HG02588 (cell line): Measurements from ENCODE around the gene REN.

Source experiments
- ATAC-seq: cut with Tn5 transposase; IDR thresholded peaks from one replicate; pipeline ENCODE4 v1.9.1; 2021; ENCODE audit warnings: mild to moderate bottlenecking, moderate library complexity; ENCODE audit not compliant: unreplicated experiment

The REN gene

GRCh38 chr1:204191456-204191855 is 25.3 kb upstream of the REN start:
- no peak for ATAC-seq

DNA sequence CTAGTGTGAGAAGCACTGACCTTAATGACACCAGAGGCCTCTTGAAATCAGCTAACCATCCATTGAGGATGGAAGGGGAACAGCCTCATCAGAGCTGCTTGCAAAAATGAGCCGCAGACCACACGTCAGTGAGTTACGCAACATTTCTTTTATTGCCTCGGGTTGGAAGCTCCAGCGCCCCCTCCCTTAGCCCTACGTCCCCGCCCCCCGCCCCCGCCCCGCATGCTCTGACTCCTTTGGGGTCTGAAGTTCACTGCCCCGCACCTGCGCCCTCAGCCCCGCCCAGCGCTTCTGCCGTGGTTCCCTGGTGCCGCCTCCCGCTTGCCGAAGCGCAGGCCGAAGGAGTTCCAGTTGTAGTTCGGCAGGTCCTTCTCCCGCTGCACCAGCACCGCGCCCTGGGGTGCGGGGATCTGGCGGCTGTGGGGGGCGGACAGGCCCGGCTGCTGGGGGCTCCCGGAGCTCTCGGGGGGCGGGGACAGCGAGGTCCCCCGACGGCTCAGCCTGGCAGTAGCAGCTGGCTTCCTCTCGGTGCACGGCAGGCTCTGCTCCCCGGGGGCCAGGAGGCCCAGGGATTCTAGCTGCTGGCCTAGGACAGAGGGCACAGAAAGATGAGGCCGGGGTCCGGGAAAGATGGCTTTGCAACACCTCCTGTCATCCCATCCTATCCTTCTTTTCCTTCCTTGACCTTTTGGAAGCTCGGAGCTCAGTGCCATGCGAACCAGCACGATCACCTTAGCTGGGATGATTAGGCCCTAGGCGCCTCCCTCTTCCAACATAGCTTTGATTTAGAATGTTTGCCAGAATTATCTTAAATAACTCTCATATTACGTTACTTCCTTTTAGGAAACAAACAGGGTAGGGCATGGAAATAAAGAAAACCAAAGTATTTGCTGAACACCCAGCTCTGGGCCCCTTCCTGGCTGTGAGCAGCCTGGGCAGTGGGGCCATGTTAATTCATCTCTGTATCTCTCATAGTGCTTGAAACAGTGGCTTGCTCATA is 24.4 kb upstream of the REN start:
- no peak for ATAC-seq

DNA sequence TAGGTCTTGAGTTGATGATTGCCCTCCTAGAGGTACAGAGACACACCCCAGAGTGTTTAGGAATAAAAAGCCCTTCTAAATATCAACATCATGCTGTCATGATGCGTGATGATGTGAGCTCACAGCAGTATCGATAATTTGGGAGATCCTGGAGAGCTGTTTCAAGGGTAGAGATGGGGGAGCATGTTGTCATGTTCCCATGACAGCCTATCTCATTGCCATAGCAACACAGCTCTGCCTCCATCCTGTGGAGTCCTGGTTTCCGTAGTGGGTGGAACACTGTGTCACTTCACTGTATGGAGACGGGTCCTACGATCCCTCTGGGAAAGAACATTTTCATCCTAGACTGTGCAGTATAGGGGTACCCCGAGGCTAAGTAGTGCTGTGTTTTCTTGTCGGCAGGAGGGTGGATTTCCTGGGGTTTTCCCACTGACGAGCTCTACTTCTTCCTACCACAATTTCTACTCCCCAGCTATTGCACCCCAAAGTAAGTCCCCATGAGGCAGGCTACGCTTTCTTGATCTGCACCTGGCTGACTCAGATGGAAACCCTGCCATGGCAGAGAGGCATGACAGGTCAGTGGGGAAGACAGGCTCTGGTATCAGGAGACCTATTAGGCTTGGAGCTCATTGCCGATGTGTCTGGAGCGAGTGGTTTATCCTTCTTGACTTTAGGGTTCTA is 23.0 kb upstream of the REN start:
- ATAC-seq, result no peak

- ATAC-seq, result no peak
Measured at GRCh38 chr1:204186597-204186996, 20.5 kb upstream of the REN start.

GRCh38 chr1:204181116-204181515 is 15.0 kb upstream of the REN start:
- ATAC-seq, result no peak

DNA sequence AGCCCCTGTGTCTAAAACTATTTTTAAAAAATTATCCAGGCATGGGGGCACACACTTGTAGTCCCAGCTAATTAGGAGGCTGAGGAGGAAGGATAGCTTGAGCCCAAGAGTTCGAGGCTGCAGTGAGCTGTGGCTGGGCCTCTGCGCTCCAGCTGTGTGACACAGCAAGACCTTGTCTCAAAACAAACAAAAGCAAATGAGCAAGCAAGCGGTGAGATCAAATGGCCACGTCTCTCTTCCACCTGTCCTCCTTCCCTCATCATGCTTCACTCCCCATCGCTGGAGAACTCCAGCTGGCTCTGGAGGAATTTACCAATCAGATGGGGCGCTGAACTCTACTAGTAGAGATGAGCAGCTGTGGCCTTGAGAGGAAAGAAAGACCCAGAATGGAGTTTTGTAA is 14.0 kb upstream of the REN start:
- no peak for ATAC-seq

DNA sequence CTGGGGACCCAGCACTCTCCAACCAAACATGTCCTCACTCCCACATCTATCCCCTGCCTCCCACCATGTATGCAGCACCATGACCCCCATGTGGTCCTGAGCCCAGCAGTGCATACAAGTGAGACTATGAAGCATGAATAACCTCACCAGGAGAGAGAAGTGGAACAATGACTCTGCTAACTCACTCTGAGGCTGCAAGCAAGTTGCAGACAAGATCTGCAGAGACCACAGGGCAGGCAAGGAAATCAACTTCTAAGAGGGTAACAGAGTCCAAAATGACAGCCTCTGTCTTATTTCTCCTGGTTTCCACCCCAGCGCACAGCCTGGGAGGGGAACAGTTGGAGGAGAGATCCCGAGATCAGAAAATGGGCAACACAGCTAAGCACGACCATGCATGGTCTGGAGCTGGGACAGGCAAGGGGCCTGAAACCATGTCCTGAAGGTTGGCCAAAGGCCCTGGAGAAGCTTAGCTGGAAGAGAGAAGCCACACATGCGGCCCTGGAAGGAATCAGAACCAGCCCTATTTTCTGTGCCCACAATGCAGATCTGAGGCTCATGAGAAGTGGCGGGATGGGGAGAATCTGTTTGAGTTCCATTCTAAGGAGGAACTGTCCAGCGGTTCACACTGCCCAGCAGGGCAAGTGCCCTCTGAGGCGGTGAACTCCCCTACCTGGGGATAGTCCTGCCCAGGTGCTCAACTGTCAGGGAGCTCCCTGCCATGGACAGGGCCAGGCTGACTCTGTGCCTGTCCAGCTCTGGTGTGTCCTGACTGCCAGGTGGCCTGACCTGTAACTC is 12.5 kb upstream of the REN start:
- ATAC-seq, result no peak

DNA sequence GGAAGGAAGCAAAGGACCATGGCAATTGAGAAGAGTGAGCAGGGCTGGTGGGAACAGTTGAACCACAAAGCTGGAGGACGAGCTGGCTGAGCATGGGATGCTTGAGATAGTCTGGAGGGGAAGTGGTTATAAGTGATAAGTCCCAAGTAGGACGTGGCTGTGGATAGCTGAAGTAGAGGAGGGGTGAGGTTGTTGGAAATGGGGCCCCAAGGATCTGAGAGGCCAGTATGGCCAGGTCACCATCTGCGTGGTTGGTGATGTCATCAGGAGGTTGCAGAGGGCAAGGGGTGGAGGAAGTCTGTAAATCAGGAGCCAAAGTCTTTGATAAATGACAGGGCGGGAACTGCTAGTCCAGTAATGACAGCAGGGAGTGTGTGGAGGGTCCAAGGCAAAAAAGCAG is 11.0 kb upstream of the REN start:
- no peak for ATAC-seq

GRCh38 chr1:204176049-204176448 is 9.9 kb upstream of the REN start:
- ATAC-seq, result no peak

GRCh38 chr1:204174958-204175357 is 8.8 kb upstream of the REN start:
- no peak for ATAC-seq

DNA sequence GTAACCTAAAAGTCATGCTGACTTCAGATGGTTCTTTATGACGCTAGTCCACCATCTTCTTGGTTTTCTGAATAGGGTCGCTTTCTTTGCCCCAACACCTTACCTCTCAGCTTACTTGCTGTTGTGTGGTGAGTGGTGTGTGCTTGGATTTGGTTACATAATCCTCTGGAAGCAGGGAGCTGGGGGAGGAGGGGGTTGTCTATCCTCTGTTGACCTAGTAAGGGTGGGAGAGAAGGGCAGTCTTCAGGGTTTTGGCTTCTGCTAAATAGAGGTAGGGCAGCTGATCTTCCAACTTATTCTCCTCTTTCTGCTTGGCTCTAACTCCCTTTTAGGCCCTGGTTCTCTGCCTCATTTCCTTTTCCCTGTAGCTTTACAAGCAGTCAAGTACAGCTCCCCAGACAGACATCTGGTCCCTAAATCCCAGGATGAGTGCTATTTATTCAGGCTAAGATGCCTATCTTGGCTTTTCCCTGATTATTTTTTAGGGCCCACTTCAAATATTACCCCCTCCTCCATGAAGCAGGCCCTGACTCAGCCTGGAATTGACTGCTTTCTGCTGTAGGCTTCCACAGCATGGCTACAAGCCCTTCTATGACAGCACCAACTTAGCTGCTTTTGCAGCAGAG is 6.4 kb upstream of the REN start:
- no peak for ATAC-seq

DNA sequence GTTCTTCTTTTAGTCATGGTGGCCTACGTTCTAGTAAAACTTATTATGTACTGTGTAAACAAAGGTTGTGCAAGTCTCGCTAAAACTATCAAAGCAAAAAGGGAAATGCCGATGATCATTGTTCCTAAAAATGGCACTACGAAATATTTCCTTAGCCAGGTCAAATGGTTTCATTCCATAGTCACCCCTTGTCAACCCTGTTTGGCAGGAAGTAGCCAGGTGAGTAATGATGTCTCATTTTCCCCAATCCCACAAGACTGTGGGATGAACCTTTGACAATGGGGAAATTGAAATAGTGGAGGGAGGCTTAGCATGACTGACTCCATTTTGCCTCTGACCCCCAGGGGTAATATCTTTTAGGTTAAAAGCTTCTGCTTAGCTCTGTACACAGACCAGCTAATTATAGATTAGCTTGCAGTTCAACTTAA is 5.6 kb upstream of the REN start:
- ATAC-seq, result no peak

GRCh38 chr1:204170494-204171155 is 4.5 kb upstream of the REN start:
- no peak for ATAC-seq

DNA sequence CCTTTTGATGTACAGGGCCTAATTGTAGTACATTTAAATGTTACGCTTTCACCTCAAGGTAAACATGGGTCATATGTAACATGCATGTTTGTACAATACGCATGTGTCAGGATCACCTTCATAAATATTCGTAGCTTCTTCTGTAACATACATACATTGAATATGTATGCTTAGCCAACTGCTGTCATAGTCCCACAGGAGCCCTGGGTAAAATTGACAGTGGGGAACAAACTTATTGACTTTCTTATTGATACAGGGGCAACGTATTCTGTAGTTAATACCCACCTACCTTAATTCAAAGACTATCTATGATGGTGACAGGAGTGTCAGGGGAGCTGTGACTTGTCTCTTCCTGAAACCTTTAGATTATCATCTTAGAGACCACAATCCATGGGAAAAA is 3.7 kb upstream of the REN start:
- ATAC-seq, result no peak

- ATAC-seq, result no peak
Measured at GRCh38 chr1:204167730-204168129, 1.6 kb upstream of the REN start.

DNA sequence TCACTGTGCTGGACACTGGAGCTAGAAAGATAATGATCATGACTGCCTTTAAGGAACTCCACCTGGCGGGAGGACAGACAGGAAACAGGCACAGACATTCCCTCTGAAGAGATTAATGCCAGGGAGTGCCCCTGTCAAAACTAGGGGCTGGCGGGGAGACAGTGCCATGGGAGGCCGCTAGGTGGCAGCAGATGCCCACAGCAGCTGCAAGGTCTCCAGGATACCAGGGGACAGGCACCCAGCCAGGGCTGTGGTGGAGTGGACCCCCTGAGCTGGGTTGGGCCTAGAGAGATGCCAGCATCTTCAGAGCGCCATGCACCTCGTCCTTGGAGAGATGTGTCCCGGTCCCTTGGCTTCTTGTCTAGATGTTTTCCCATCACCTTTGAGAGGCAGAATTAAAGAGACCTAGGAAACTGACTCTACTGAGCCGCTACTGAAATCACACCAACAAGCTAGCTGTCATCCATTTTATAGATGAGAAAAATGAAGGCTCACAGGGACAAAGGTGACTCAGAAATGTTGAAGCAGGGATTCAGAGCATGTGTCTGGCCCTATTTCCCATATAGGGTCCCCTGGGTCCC is 3.6 kb downstream of the REN start:
- no peak for ATAC-seq

GRCh38 chr1:204161609-204162493 is 4.3 kb downstream of the REN start:
- no peak for ATAC-seq

GRCh38 chr1:204157962-204158361 is 8.2 kb downstream of the REN start:
- ATAC-seq, result no peak

DNA sequence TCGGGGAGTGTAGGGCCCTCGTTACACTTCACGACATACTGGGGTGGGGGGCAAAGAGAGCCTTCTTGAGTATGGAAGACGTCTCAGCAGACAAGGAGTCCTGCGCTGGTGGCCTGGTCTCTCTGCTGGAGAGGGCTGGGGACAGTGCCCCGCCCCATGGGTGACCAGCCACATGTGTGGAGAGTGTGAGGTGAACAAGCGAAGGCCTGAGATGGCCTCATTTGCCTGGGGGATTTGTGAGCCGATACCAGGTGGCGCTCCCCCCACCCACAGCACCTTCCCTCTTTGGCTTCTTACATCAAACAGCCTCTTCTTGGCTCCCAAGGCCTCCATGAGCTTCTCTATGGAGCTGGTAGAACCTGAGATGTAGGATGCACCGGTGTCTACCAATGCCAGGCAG is 10.3 kb downstream of the REN start:
- no peak for ATAC-seq
